Ishikawa (cell line): Measurements from ENCODE around the gene CES4A.

ENCODE experiments used
- CEBPB ChIP-seq: IDR thresholded peaks from 2 replicates; pipeline ENCODE4 v1.6.1; 2012
- CREB1 ChIP-seq: IDR thresholded peaks from 2 replicates; pipeline ENCODE4 v1.6.1; 2012; ENCODE audit warnings: low read depth
- EGR1 ChIP-seq: IDR thresholded peaks from 2 replicates; pipeline ENCODE4 v1.6.1; 2012
- EP300 ChIP-seq: IDR thresholded peaks from 2 replicates; pipeline ENCODE4 v1.6.1; 2012; ENCODE audit warnings: borderline replicate concordance
- FOXM1 ChIP-seq: IDR thresholded peaks from 2 replicates; pipeline ENCODE4 v1.6.1; 2012; ENCODE audit warnings: low read depth, borderline replicate concordance
- MAX ChIP-seq: IDR thresholded peaks from 2 replicates; pipeline ENCODE4 v1.6.1; 2012
- NFIC ChIP-seq: IDR thresholded peaks from 2 replicates; pipeline ENCODE4 v1.6.1; 2012
- RAD21 ChIP-seq: IDR thresholded peaks from 2 replicates; pipeline ENCODE4 v1.6.1; 2012; ENCODE audit warnings: low read depth
- TAF1 ChIP-seq: IDR thresholded peaks from 2 replicates; pipeline ENCODE4 v1.6.1; 2012; ENCODE audit warnings: low read depth, mild to moderate bottlenecking
- TCF12 ChIP-seq: IDR thresholded peaks from 2 replicates; pipeline ENCODE4 v1.6.1; 2012; ENCODE audit warnings: low read depth
- YY1 ChIP-seq: IDR thresholded peaks from 2 replicates; pipeline ENCODE4 v1.6.1; 2012; ENCODE audit warnings: low read depth
- ZBTB7A ChIP-seq: IDR thresholded peaks from 2 replicates; pipeline ENCODE4 v1.6.1; 2012; ENCODE audit warnings: low read depth
- TF ChIP-seq, protein P1 (sequence below): IDR thresholded peaks from 2 replicates; pipeline ENCODE4 v1.6.1; 2012; ENCODE audit warnings: low read depth, mild to moderate bottlenecking
- TF ChIP-seq, protein P2 (sequence below): IDR thresholded peaks from 2 replicates; pipeline ENCODE4 v1.6.1; 2012

DNA sequence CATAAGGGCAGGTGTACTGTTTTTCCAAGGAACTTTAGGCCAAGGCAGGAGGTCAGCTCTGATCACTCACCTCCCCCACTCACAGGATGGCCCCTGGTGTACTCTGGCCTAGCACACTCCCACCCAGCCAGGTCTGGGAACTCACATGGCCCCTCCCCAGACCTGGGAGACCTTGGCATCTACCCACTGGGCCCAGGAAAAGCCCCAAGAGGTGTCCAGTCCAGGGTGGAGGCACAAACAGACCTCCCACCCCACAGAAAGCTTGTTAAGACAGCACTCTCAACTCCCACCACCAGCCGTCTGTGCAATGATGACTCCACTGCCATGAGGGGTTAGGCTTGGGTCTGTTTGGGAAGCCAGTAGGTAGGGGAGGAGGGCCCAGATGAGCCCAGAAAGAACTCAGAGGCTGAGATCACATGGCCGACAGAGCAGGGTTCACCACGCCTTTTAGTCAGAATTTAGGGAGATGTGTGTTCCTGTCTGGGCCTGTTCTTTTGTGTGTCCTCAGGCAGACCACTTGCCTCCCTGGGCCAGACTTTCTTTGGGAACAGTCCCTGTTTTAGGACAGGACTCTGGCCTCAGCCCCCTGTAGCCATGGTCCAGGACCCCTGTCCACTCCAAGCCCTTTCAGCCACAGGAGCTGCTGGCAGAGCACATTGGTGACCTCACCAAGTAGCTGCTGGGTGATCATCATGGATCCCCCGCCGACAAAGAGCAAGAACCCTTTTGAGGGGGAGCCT lies 28.5 kb downstream of the CES4A start:
- TF ChIP-seq CREB1, result no peak
- no peak for TF ChIP-seq RAD21
- TF ChIP-seq YY1, result no peak
- no peak for TF ChIP-seq TAF1
- TF ChIP-seq EP300, result no peak
- TF ChIP-seq, protein P1, sequence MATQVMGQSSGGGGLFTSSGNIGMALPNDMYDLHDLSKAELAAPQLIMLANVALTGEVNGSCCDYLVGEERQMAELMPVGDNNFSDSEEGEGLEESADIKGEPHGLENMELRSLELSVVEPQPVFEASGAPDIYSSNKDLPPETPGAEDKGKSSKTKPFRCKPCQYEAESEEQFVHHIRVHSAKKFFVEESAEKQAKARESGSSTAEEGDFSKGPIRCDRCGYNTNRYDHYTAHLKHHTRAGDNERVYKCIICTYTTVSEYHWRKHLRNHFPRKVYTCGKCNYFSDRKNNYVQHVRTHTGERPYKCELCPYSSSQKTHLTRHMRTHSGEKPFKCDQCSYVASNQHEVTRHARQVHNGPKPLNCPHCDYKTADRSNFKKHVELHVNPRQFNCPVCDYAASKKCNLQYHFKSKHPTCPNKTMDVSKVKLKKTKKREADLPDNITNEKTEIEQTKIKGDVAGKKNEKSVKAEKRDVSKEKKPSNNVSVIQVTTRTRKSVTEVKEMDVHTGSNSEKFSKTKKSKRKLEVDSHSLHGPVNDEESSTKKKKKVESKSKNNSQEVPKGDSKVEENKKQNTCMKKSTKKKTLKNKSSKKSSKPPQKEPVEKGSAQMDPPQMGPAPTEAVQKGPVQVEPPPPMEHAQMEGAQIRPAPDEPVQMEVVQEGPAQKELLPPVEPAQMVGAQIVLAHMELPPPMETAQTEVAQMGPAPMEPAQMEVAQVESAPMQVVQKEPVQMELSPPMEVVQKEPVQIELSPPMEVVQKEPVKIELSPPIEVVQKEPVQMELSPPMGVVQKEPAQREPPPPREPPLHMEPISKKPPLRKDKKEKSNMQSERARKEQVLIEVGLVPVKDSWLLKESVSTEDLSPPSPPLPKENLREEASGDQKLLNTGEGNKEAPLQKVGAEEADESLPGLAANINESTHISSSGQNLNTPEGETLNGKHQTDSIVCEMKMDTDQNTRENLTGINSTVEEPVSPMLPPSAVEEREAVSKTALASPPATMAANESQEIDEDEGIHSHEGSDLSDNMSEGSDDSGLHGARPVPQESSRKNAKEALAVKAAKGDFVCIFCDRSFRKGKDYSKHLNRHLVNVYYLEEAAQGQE, result no peak
- TF ChIP-seq MAX, result no peak
- TF ChIP-seq, protein P2, sequence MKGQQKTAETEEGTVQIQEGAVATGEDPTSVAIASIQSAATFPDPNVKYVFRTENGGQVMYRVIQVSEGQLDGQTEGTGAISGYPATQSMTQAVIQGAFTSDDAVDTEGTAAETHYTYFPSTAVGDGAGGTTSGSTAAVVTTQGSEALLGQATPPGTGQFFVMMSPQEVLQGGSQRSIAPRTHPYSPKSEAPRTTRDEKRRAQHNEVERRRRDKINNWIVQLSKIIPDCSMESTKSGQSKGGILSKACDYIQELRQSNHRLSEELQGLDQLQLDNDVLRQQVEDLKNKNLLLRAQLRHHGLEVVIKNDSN, result no peak
- no peak for TF ChIP-seq CEBPB
- TF ChIP-seq TCF12, result no peak
- no peak for TF ChIP-seq EGR1
- no peak for TF ChIP-seq NFIC
- no peak for TF ChIP-seq FOXM1
- TF ChIP-seq ZBTB7A, result no peak
